ENCODE data around the gene CACNB2. TPM values are rescaled to one million over a fixed set of nuclear protein-coding genes. Genes with fewer than 3 reads are reported as not detected.

The CACNB2 gene
- total and polyA plus RNA-seq, 4 experiments from 2014 or later = 0.36 to 0.81 TPM; not detected in 2

DNA sequence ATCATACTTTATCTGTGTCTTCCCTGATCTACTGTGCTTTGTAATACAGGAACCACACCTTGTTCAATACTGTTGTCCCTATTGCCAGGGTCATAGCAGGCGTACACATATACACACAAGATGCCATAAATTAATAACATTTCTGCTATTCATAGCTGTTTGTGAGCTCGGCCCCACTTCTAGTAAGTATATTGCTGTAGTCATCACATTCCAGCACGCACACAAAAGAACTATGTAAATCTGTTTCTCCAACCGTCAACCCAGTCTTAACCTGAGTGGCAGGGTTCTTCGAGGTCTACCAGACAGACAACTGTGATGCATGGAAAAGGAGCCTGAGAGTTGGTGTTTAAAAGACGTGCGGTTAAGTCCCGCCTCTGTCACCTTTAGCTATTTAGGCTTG lies 5.7 kb upstream of the CACNB2 start:
- ChIA-PET POLR2A (ENCODE audit: partially characterized antibody) (no interaction called here), CTCF (ENCODE audit: partially characterized antibody) (interaction anchor here (0.7 kb wide), 1 partner anchor 377 kb away, joined by 3 read pairs; no protein-coding TSS in a partner anchor)
- no peaks in the 10 kb centered on the region for H3K36me3 ChIP-seq (ENCODE audit: insufficient read depth, low read length)
- Mint-ChIP-seq H3K27ac (peak overlapping the region in 1 of 7 donors; percentile 71), H3K4me3 (no peak overlapping the region), H3K4me1 (no peaks in the 10 kb centered on the region), H3K36me3 (no peaks in the 10 kb centered on the region), H3K27me3 (peaks cover 3 to 10% of the 10 kb centered on the region in 2 donors), H3K9me3 (peaks cover 0 to 2% (median 0%) of the 10 kb centered on the region in 8 donors)
- intact Hi-C loops (cut with micrococcal nuclease) = no loop called here
- no peak overlapping the region for H3K4me3 ChIP-seq (ENCODE audit: low read length in 2 of 2)
- no peak overlapping the region for H3K27ac ChIP-seq (ENCODE audit: low read depth, low read length)
- no peak for DNase-seq
- no peaks in the 10 kb centered on the region for H3K9me3 ChIP-seq (ENCODE audit: control insufficient read depth in 1 of 2, low read length in 2 of 2)
- no peaks in the 10 kb centered on the region for H3K27me3 ChIP-seq (ENCODE audit: insufficient read depth, low read length)
- H3K4me1 ChIP-seq (ENCODE audit: insufficient read depth, low read length) = no peaks in the 10 kb centered on the region

DNA sequence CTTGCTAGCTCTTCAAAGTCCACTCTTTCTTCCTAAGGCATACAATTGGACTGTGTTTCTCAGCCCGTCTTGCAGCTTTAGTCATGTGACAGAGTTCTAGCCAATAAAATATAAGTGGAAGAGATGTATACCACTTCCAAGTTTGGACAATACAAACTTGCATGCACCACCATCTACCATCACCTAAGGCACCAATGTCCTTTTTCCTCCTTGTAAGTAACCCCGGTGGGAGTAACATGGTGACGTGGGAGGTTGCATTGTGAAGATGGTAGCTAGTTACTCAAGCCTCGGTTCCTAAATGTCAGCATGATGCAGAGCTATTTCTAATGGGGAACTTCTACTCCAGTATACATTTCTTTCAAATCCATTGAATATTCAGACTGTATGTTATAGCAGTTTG lies 5.3 kb upstream of the CACNB2 start:
- DNase-seq = no peak
- Mint-ChIP-seq H3K4me1 (peaks cover 0 to 4% (median 0%) of the 10 kb centered on the region in 4 donors), H3K4me3 (no peak overlapping the region), H3K36me3 (no peaks in the 10 kb centered on the region), H3K9me3 (peaks cover 0 to 2% (median 0%) of the 10 kb centered on the region in 8 donors), H3K27me3 (peaks cover 3 to 14% of the 10 kb centered on the region in 2 donors), H3K27ac (no peak overlapping the region)
- POLR2A ChIA-PET (ENCODE audit: partially characterized antibody) = no interaction called here
- Histone ChIP-seq H3K9me3 (ENCODE audit: control insufficient read depth in 1 of 2, low read length in 2 of 2) (no peaks in the 10 kb centered on the region), H3K4me1 (ENCODE audit: insufficient read depth, low read length) (no peaks in the 10 kb centered on the region), H3K27me3 (ENCODE audit: insufficient read depth, low read length) (no peaks in the 10 kb centered on the region), H3K27ac (ENCODE audit: low read depth, low read length) (no peak overlapping the region), H3K4me3 (ENCODE audit: low read length in 2 of 2) (no peak overlapping the region), H3K36me3 (ENCODE audit: insufficient read depth, low read length) (no peaks in the 10 kb centered on the region)
- CTCF ChIA-PET (ENCODE audit: partially characterized antibody) = interaction anchor here (0.7 kb wide), 1 partner anchor 377 kb away, joined by 3 read pairs; no protein-coding TSS in a partner anchor
- intact Hi-C loops (cut with micrococcal nuclease) = no loop called here

DNA sequence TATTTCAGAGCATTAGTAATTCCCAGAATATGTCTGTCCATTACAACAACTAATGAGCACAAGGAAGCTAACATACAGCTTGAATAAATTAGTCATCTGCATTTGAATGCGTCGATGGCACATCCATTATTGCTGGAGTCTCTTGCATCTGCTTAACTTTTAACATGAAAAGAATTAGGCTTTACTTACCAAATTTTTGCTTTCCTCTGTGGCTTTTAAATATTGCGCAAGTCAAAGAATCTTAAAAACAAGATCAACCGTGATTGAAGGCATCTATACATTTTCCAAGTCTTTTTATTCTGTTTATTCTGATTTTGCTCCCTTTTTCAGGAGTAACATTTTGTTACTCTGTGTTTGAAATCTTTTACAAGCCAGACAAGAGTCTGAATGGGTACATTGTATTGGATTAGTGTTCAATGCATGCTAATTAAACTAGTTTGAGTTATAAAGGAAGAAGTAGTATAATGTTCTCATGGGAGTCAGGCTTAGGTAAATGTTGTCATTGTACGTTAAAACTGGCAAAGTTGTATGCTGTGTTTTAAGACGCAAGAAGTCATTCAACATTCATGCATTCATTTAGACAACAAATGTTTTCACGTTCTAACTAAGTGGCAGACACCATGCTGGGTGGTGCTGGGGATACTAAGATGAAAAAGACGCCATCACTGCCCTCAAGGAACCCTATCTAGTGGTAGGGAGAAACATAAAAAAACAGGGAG lies 4.0 kb upstream of the CACNB2 start:
- H3K27ac Mint-ChIP-seq = no peak overlapping the region
- intact Hi-C loops (cut with micrococcal nuclease) = no loop called here
- H3K4me3 ChIP-seq (ENCODE audit: low read length in 2 of 2) = no peak overlapping the region
- H3K27me3 ChIP-seq (ENCODE audit: insufficient read depth, low read length) = no peaks in the 10 kb centered on the region
- no peaks in the 10 kb centered on the region for H3K4me1 ChIP-seq (ENCODE audit: insufficient read depth, low read length)
- H3K4me3 Mint-ChIP-seq = no peak overlapping the region
- POLR2A ChIA-PET (ENCODE audit: partially characterized antibody) = no interaction called here
- no peaks in the 10 kb centered on the region for H3K36me3 ChIP-seq (ENCODE audit: insufficient read depth, low read length)
- H3K27me3 Mint-ChIP-seq = peaks cover 3 to 12% of the 10 kb centered on the region in 2 donors
- peaks cover 0 to 4% (median 0%) of the 10 kb centered on the region in 4 donors for H3K4me1 Mint-ChIP-seq
- CTCF ChIA-PET (ENCODE audit: partially characterized antibody) = no interaction called here
- no peak overlapping the region for H3K27ac ChIP-seq (ENCODE audit: low read depth, low read length)
- H3K9me3 Mint-ChIP-seq = peaks cover 0 to 2% (median 0%) of the 10 kb centered on the region in 8 donors
- no peak for DNase-seq
- no peaks in the 10 kb centered on the region for H3K36me3 Mint-ChIP-seq
- no peaks in the 10 kb centered on the region for H3K9me3 ChIP-seq (ENCODE audit: control insufficient read depth in 1 of 2, low read length in 2 of 2)

GRCh38 chr10:18137111-18137510 lies 3.1 kb upstream of the CACNB2 start:
- Histone ChIP-seq H3K27me3 (ENCODE audit: insufficient read depth, low read length) (no peaks in the 10 kb centered on the region), H3K4me1 (ENCODE audit: insufficient read depth, low read length) (no peaks in the 10 kb centered on the region), H3K9me3 (ENCODE audit: control insufficient read depth in 1 of 2, low read length in 2 of 2) (no peaks in the 10 kb centered on the region), H3K27ac (ENCODE audit: low read depth, low read length) (no peak overlapping the region), H3K4me3 (ENCODE audit: low read length in 2 of 2) (no peak overlapping the region), H3K36me3 (ENCODE audit: insufficient read depth, low read length) (no peaks in the 10 kb centered on the region)
- no peak overlapping the region for H3K4me3 Mint-ChIP-seq
- peaks cover 11 to 12% of the 10 kb centered on the region in 2 donors for H3K27me3 Mint-ChIP-seq
- intact Hi-C loops (cut with micrococcal nuclease) = no loop called here
- DNase-seq = no peak
- no peaks in the 10 kb centered on the region for H3K36me3 Mint-ChIP-seq
- H3K9me3 Mint-ChIP-seq = peaks cover 0 to 2% (median 0%) of the 10 kb centered on the region in 8 donors
- ChIA-PET CTCF (ENCODE audit: partially characterized antibody) (no interaction called here), POLR2A (ENCODE audit: partially characterized antibody) (no interaction called here)
- H3K4me1 Mint-ChIP-seq = peaks cover 0 to 9% (median under 1%) of the 10 kb centered on the region in 4 donors
- H3K27ac Mint-ChIP-seq = no peak overlapping the region

- CTCF ChIA-PET (ENCODE audit: partially characterized antibody) = no interaction called here
- Histone ChIP-seq H3K27me3 (ENCODE audit: insufficient read depth, low read length) (no peaks in the 10 kb centered on the region), H3K4me1 (ENCODE audit: insufficient read depth, low read length) (no peaks in the 10 kb centered on the region), H3K9me3 (ENCODE audit: control insufficient read depth in 1 of 2, low read length in 2 of 2) (no peaks in the 10 kb centered on the region), H3K36me3 (ENCODE audit: insufficient read depth, low read length) (no peaks in the 10 kb centered on the region), H3K4me3 (ENCODE audit: low read length in 2 of 2) (no peak overlapping the region), H3K27ac (ENCODE audit: low read depth, low read length) (no peak overlapping the region)
- H3K27ac Mint-ChIP-seq = no peak overlapping the region
- DNase-seq = no peak
- peaks cover 0 to 2% (median 0%) of the 10 kb centered on the region in 8 donors for H3K9me3 Mint-ChIP-seq
- peaks cover 18 to 19% of the 10 kb centered on the region in 2 donors for H3K27me3 Mint-ChIP-seq
- peak overlapping the region in 4 of 8 donors; percentile 9 to 49 (median 18) for H3K4me3 Mint-ChIP-seq
- intact Hi-C loops (cut with micrococcal nuclease) = no loop called here
- POLR2A ChIA-PET (ENCODE audit: partially characterized antibody) = no interaction called here
- H3K36me3 Mint-ChIP-seq = no peaks in the 10 kb centered on the region
- H3K4me1 Mint-ChIP-seq = peaks cover 0 to 9% (median under 1%) of the 10 kb centered on the region in 4 donors
Measured at GRCh38 chr10:18140957-18141845, 977 bp downstream of the CACNB2 start.

GRCh38 chr10:18142151-18142550 lies 1.9 kb downstream of the CACNB2 start:
- ChIA-PET CTCF (ENCODE audit: partially characterized antibody) (no interaction called here), POLR2A (ENCODE audit: partially characterized antibody) (no interaction called here)
- H3K4me1 Mint-ChIP-seq = peaks cover 0 to 9% (median under 1%) of the 10 kb centered on the region in 4 donors
- Histone ChIP-seq H3K36me3 (ENCODE audit: insufficient read depth, low read length) (no peaks in the 10 kb centered on the region), H3K9me3 (ENCODE audit: control insufficient read depth in 1 of 2, low read length in 2 of 2) (no peaks in the 10 kb centered on the region), H3K4me3 (ENCODE audit: low read length in 2 of 2) (no peak overlapping the region), H3K4me1 (ENCODE audit: insufficient read depth, low read length) (no peaks in the 10 kb centered on the region), H3K27ac (ENCODE audit: low read depth, low read length) (no peak overlapping the region), H3K27me3 (ENCODE audit: insufficient read depth, low read length) (no peaks in the 10 kb centered on the region)
- H3K36me3 Mint-ChIP-seq = no peaks in the 10 kb centered on the region
- DNase-seq = no peak
- H3K4me3 Mint-ChIP-seq = no peak overlapping the region
- peaks cover 0 to 1% (median 0%) of the 10 kb centered on the region in 8 donors for H3K9me3 Mint-ChIP-seq
- H3K27me3 Mint-ChIP-seq = peaks cover 17 to 18% of the 10 kb centered on the region in 2 donors
- intact Hi-C loops (cut with micrococcal nuclease) = no loop called here
- no peak overlapping the region for H3K27ac Mint-ChIP-seq

DNA sequence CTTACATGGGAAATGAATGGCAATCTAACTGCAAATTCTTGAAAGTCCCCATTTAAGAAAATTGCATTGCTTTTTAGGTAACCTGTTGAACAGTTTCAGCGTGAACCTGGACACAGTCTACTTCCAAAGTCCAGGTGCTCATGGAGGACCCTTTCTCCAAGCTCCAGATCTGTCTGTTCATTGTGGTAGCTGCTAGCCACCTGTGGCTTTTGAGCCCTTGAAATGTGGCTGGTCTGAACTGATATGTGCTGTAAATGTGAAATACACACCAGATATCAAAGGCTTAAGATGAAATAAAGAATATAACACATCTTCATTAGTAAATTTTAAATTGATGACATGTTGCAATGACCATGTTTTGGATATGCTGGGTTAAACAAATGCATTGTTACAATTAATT lies 4.2 kb downstream of the CACNB2 start:
- H3K36me3 Mint-ChIP-seq = no peaks in the 10 kb centered on the region
- Histone ChIP-seq H3K27me3 (ENCODE audit: insufficient read depth, low read length) (no peaks in the 10 kb centered on the region), H3K9me3 (ENCODE audit: control insufficient read depth in 1 of 2, low read length in 2 of 2) (no peaks in the 10 kb centered on the region), H3K4me1 (ENCODE audit: insufficient read depth, low read length) (no peaks in the 10 kb centered on the region), H3K4me3 (ENCODE audit: low read length in 2 of 2) (no peak overlapping the region), H3K36me3 (ENCODE audit: insufficient read depth, low read length) (no peaks in the 10 kb centered on the region), H3K27ac (ENCODE audit: low read depth, low read length) (no peak overlapping the region)
- intact Hi-C loops (cut with micrococcal nuclease) = no loop called here
- H3K4me1 Mint-ChIP-seq = peaks cover 0 to 9% (median under 1%) of the 10 kb centered on the region in 4 donors
- peaks cover 0 to 1% (median 0%) of the 10 kb centered on the region in 8 donors for H3K9me3 Mint-ChIP-seq
- no peak overlapping the region for H3K27ac Mint-ChIP-seq
- no peak for DNase-seq
- H3K27me3 Mint-ChIP-seq = peaks cover 10 to 16% of the 10 kb centered on the region in 2 donors
- ChIA-PET POLR2A (ENCODE audit: partially characterized antibody) (no interaction called here), CTCF (ENCODE audit: partially characterized antibody) (no interaction called here)
- H3K4me3 Mint-ChIP-seq = no peak overlapping the region
